HEK293T (cell line): ENCODE results near the gene RFX3.

Source experiments
- CTCF ChIA-PET: fragments of 350-600 bp; formaldehyde crosslinking; extraction: SDS; loops from one replicate; lab custom pipeline; 2021; ENCODE audit warnings: antibody characterized with exemption, inconsistent platforms; lab: Yijun Ruan, JAX
- POLR2A ChIA-PET: fragments of 350-600 bp; formaldehyde crosslinking; extraction: SDS; loops from one replicate; lab custom pipeline; 2020; ENCODE audit warnings: antibody characterized with exemption, inconsistent platforms; lab: Yijun Ruan, JAX
- DNase-seq: peaks from one replicate; pipeline ENCODE4 v3.0.0; 2012; ENCODE audit warnings: mixed read lengths; ENCODE audit errors: extremely low spot score
- ARNT ChIP-seq: fragments of 450-650 bp; IDR thresholded peaks from 2 replicates; pipeline ENCODE4 v1.6.1; 2017; ENCODE audit warnings: mild to moderate bottlenecking
- BHLHE40 ChIP-seq: fragments of 450-650 bp; IDR thresholded peaks from 2 replicates; pipeline ENCODE4 v1.6.1; 2016; ENCODE audit warnings: mild to moderate bottlenecking, moderate library complexity, borderline replicate concordance
- CTBP1 ChIP-seq: fragments of 450-650 bp; IDR thresholded peaks from 2 replicates; pipeline ENCODE4 v1.6.1; 2016; ENCODE audit warnings: borderline replicate concordance
- ELF4 ChIP-seq: fragments of 450-650 bp; IDR thresholded peaks from 2 replicates; pipeline ENCODE4 v1.6.1; 2017; ENCODE audit warnings: antibody characterized with exemption
- FOXA1 ChIP-seq: fragments of 450-650 bp; IDR thresholded peaks from 2 replicates; pipeline ENCODE4 v1.6.1; 2016; ENCODE audit warnings: mild to moderate bottlenecking
- FOXK2 ChIP-seq: fragments of 450-650 bp; IDR thresholded peaks from 2 replicates; pipeline ENCODE4 v1.6.1; 2016; ENCODE audit warnings: mild to moderate bottlenecking
- FOXM1 ChIP-seq: fragments of 450-650 bp; IDR thresholded peaks from 2 replicates; pipeline ENCODE4 v1.6.1; 2017; ENCODE audit warnings: mild to moderate bottlenecking, borderline replicate concordance
- HDGF ChIP-seq: fragments of 450-650 bp; IDR thresholded peaks from 2 replicates; pipeline ENCODE4 v1.6.1; 2017; ENCODE audit warnings: antibody characterized with exemption, borderline replicate concordance
- L3MBTL2 ChIP-seq: fragments of 450-650 bp; conservative IDR thresholded peaks from 2 replicates; pipeline ENCODE4 v1.6.1; 2016; ENCODE audit warnings: mild to moderate bottlenecking
- LEF1 ChIP-seq: fragments of 450-650 bp; IDR thresholded peaks from 2 replicates; pipeline ENCODE4 v1.6.1; 2017; ENCODE audit warnings: mild to moderate bottlenecking, borderline replicate concordance
- NFRKB ChIP-seq: fragments of 450-650 bp; IDR thresholded peaks from 2 replicates; pipeline ENCODE4 v1.6.1; 2016; ENCODE audit warnings: mild to moderate bottlenecking, moderate library complexity
- SP1 ChIP-seq: fragments of 450-650 bp; IDR thresholded peaks from 2 replicates; pipeline ENCODE4 v1.6.1; 2017
- SUZ12 ChIP-seq: fragments of 450-650 bp; IDR thresholded peaks from 2 replicates; pipeline ENCODE4 v1.6.1; 2016; ENCODE audit warnings: mild to moderate bottlenecking
- TARDBP ChIP-seq: fragments of 450-650 bp; IDR thresholded peaks from 2 replicates; pipeline ENCODE4 v1.6.1; 2016
- ZNF384 ChIP-seq: fragments of 450-650 bp; IDR thresholded peaks from 2 replicates; pipeline ENCODE4 v1.6.1; 2016
- TF ChIP-seq, protein P1 (sequence below): fragments of 450-650 bp; IDR thresholded peaks from 2 replicates; pipeline ENCODE4 v1.6.1; 2016

Gene RFX3

DNA sequence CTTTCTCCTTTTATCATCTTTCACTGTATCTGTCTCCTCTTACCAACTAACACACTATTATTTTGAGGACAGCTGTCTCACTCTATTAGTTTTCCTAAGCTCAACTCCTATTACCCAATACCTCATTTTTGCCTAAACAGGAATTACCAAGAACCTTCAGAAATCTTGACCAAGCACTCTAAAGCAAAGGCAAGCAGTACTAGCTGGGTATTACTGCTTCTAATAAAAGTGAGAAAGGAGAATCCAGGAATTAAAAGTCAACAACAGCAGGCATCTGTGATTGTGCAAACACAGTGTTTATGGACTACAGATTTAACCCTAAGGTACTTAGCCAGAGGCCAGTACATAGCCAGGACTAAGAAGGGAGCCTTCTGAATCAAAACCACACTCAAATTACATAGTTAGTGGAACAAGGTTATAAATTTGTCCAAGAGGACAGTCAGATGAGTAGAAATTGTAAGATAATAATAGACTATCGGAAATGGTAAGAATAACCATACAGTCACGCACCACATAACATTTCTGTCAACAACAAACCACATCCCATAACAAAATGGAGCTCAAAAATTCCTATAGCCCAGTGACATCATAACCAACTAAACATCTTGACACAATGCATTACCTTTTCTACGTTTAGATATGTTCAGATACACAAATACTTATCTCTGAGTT is 8.3 kb downstream of the RFX3 start:
- DNase-seq: no peak
- no peak for TF ChIP-seq ARNT
- no peak for TF ChIP-seq BHLHE40
- no peak for TF ChIP-seq FOXA1
- no peak for TF ChIP-seq SUZ12
- TF ChIP-seq SP1: no peak
- no peak for TF ChIP-seq ZNF384
- TF ChIP-seq NFRKB: no peak
- TF ChIP-seq, protein P1, sequence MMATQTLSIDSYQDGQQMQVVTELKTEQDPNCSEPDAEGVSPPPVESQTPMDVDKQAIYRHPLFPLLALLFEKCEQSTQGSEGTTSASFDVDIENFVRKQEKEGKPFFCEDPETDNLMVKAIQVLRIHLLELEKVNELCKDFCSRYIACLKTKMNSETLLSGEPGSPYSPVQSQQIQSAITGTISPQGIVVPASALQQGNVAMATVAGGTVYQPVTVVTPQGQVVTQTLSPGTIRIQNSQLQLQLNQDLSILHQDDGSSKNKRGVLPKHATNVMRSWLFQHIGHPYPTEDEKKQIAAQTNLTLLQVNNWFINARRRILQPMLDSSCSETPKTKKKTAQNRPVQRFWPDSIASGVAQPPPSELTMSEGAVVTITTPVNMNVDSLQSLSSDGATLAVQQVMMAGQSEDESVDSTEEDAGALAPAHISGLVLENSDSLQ: no peak
- CTCF ChIA-PET: no interaction called here
- POLR2A ChIA-PET: interaction anchor here (1.0 kb wide), 1 partner anchor 9 kb away, joined by 4 read pairs; no protein-coding TSS in a partner anchor

GRCh38 chr9:3516667-3517330 is 9.0 kb downstream of the RFX3 start:
- POLR2A ChIA-PET: interaction anchor here (4.3 kb wide), 1 partner anchor 10 kb away, joined by 24 read pairs; the partner anchor contains the start of gene RFX3
- CTCF ChIA-PET: no interaction called here

DNA sequence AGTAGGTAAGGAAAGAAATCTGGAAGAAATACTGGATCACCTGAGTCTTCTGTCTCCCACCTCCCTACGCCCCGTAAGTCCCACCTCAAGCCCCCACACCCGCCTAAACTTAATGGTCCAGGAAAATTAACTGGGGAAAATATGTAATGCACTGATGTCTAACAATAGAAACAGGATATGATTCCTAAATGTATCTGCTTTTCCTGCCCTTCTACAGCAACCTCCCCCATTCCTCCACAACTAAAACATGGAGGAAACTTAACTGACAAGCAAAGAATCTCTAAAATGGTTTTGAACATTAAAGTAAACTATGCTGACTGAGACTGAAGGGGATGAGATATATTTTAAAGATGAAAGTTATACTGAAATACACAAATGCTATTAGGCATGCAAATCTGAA is 10.4 kb downstream of the RFX3 start:
- ChIA-PET POLR2A (interaction anchor here (4.3 kb wide), 1 partner anchor 11 kb away, joined by 24 read pairs; the partner anchor contains the start of gene RFX3), CTCF (no interaction called here)
- TF ChIP-seq ARNT: no peak
- TF ChIP-seq L3MBTL2: no peak
- DNase-seq: no peak

More at GRCh38 chr9:3516667-3517330, 9.0 kb downstream of the RFX3 start:
- no peak for DNase-seq
- TF ChIP-seq ZNF384: no peak
- TF ChIP-seq FOXA1: no peak
- no peak for TF ChIP-seq LEF1
- no peak for TF ChIP-seq FOXK2

- ChIA-PET POLR2A (interaction anchor here (4.3 kb wide), 1 partner anchor 12 kb away, joined by 24 read pairs; the partner anchor contains the start of gene RFX3), CTCF (no interaction called here)
- no peak for DNase-seq
- TF ChIP-seq SUZ12: no peak
- no peak for TF ChIP-seq FOXA1
- no peak for TF ChIP-seq FOXM1
- no peak for TF ChIP-seq ELF4
- no peak for TF ChIP-seq LEF1
- TF ChIP-seq, protein P1: no peak
- TF ChIP-seq NFRKB: no peak
- TF ChIP-seq TARDBP: no peak
- no peak for TF ChIP-seq HDGF
- TF ChIP-seq FOXK2: no peak
- TF ChIP-seq L3MBTL2: no peak
- no peak for TF ChIP-seq BHLHE40
- TF ChIP-seq ARNT: no peak
- TF ChIP-seq ZNF384: no peak
- no peak for TF ChIP-seq SP1
Observed at GRCh38 chr9:3514786-3515185, 11.0 kb downstream of the RFX3 start.

DNA sequence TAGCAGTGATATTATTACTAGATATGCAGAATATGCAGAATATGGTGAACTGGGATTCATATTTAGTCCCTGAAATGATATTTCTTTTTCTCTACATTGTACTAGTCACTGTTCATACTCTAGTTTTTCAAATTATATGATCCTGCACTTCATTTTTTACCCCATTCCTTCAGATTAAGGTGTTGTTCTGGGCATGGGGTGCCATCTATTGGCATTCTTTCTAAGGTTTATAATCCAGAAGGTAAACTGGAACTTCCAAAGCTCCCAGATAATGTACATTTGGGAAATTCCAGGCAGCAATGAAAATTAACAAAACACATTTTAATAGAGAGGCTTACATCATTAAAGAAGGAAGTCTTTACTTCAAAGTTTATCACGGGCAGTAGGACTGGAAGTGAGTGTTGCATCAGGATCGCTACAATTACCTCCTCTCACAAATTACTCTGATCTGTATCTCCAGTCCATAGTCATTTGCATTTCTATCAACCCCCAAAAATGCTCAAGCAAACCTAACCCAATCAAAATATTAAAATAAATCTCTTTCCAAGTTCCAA is 12.5 kb downstream of the RFX3 start:
- ChIA-PET POLR2A (interaction anchor here (4.3 kb wide), 1 partner anchor 13 kb away, joined by 24 read pairs; the partner anchor contains the start of gene RFX3), CTCF (no interaction called here)
- no peak for DNase-seq
- TF ChIP-seq FOXA1 (no peak), CTBP1 (no peak), FOXM1 (no peak), L3MBTL2 (no peak), LEF1 (no peak)

- TF ChIP-seq ELF4: no peak
- no peak for TF ChIP-seq BHLHE40
- no peak for TF ChIP-seq TARDBP
- TF ChIP-seq ZNF384: no peak
- TF ChIP-seq FOXM1: no peak
- TF ChIP-seq, protein P1: no peak
- no peak for TF ChIP-seq FOXA1
- no peak for TF ChIP-seq HDGF
- CTCF ChIA-PET: no interaction called here
- no peak for DNase-seq
- POLR2A ChIA-PET: no interaction called here
Observed at GRCh38 chr9:3511551-3511950, 14.2 kb downstream of the RFX3 start.

- POLR2A ChIA-PET: no interaction called here
- TF ChIP-seq NFRKB: no peak
- TF ChIP-seq ARNT: no peak
- TF ChIP-seq FOXK2: no peak
- no peak for TF ChIP-seq SUZ12
- no peak for TF ChIP-seq FOXA1
- no peak for TF ChIP-seq HDGF
- TF ChIP-seq SP1: no peak
- TF ChIP-seq ZNF384: no peak
- TF ChIP-seq, protein P1: no peak
- no peak for TF ChIP-seq L3MBTL2
- no peak for TF ChIP-seq FOXM1
- no peak for TF ChIP-seq TARDBP
- no peak for TF ChIP-seq CTBP1
- no peak for TF ChIP-seq LEF1
- TF ChIP-seq ELF4: no peak
- no peak for TF ChIP-seq BHLHE40
- DNase-seq: no peak
- CTCF ChIA-PET: no interaction called here
Observed at GRCh38 chr9:3510796-3511195, 15.0 kb downstream of the RFX3 start.
